ENCODE data around the gene JUND.

Gene JUND

DNA sequence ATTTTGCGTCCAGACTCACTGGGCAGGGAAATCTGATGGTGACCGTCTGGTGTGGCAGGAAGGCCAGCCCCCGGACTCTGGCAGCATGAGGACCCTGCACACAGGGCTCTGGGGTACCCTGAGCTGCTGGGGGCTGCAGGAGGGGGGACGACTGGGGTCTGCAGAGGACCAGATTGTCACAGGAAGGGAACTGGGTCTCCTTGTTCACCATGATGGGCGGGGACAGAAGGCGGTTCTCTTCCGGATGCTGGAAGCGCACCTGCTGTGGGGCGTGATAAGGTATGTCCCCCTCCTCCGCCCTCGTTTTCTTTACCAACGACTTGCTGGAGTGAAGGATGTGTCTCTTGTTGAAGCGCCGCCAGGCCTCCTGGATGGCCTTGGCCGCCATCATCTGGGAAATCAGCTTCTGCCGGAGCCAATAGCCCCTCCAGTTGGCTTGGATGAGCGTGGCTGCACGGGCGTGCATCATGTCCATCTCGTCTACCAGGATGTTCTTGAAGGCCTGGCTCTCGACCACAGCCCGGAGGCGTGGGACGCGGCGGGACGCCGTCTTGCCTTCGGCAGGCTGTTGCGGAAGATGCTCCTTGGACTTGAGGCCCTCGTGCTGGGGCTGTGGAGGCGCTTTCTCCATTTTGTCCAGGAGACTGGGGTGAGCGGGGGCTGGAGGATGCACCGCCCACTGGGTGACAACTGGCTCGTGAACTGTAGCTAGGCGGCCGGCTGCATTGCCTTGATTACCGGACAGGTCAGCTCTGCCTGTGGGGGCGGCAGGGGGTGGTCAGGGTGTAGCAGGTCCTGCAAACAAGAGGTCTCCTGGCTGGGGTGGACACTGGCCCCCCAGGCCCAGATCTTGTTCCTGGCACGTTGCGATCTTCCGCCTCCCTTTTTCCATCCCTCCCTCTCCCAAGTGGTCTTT, 14.4 kb downstream of the JUND start:
- no peak for DNase-seq

DNA sequence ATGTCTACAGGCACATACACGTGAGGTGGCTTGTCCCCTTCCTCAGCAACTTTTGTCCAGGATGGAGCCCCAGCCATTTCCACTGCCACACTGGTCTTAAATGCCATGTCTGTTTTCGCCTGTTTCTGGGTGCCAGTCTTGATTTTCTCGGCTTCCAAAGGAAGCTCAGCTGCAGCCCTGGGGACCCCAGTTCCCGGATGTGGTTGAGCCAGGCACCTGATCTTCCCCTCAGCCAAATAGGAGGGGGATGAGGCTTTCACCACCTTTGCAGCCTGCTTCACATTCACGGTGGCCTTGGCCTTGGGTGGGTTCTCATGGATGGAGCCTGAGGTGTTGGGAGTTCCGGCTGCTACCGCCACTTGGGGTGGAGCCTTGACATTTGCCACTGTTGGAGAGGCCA, 15.8 kb downstream of the JUND start:
- DNase-seq, result no peak

DNA sequence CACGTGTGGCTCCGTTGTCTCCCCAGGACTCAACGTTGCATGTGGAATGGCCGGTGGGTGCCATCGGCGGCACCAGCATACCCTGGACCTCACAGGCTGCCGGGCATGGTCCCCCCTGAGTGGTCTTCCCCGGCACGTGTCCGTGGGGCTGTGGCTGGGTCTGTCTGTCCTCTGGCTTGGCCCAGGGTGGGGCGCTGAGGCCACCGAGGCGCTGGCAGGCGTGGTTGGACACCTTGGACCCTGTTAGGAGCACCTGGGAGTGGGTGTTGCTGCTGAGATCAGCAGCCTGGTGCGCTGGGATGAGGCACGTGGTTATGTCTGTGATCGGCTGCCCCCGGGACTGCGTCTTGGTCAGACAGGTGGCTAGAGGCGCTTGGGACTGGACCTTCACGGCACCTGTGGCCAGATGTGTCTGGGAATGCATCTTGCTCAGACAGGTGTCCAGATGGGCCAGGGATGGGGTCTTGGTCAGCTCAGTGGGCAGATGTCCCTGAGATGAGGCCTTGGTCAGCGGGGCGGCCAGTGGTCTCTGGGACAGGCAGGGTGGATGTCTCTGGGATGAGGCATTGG, 16.4 kb downstream of the JUND start:
- DNase-seq, result no peak

GRCh38 chr19:18264137-18264854, 17.1 kb downstream of the JUND start:
- no peak for DNase-seq

DNA sequence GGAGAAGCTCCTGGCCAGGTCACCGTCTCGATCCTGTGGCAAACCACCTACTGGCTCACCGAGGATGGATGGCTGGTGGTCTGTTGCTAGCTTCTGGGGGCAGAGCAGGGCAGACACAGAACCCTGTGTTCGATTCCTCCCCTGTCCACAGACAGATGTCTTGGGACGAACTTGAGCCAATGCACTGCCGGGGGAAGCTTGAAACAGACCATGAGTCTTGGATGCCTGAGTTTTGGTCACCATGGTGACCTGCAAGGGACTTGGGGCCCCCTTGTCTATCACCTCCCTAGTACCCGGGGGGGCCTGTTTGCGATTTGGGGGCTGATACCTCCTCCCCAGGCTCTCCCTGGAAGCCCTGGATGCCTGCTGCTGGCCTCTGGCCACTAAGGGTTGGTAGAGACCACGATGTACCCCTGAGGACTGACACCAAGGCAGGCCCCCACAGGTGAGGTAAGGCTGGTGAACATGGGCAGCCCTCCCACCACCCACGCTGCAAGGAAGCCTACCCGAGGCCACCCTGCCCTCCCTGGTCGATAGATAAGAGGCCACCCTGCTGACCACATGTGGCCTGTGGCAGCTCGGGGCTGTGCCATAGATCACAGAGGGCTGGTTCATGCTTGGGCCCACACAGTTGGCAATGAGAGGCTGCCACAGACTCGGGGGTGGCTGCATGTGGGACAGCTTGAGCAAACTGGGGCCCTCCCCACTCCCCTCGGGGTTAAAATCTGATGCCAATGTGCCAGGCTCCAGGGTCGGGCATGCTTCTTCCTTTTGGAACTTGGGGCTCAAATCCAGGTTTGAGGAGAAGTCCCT, 17.9 kb downstream of the JUND start:
- DNase-seq, result no peak

DNA sequence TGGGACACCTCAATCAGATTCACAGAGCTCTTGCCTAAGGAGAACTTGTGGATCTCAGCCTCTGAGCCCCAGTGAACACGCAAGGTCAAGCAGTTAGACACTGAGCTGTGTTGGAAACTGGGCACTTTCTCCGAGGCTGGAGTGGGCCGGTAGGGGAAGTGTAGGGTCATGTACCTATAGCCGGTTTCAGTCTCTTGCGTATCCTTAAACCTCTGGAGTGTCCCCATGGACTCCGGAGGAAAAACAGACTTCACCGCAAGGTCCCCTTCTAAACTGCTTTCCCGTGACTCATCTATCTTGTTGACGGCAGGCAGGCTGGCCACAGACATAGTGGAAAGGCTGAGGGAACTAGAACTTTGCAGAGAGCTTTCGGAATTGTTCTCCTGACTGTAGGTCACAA, 18.5 kb downstream of the JUND start:
- no peak for DNase-seq

DNA sequence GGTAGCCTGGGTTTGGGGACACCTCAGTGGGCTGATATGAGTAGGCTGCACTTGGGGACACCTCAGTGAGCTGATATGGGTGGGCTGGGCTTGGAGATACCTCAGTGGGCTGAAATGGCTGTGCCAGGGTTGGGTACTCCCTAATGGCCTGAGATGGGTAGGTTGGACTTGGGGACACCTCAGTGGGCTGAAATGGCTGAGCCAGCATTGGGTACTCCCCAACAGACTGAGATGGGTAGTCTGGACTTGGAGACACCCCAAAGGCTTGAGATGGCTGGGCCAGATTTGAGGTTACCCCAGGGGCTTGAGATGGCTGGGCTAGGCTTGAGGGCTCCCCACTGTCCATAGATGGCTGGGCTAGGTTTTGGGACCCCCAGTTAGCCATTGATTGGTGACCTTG, 19.3 kb downstream of the JUND start:
- no peak for DNase-seq

DNA sequence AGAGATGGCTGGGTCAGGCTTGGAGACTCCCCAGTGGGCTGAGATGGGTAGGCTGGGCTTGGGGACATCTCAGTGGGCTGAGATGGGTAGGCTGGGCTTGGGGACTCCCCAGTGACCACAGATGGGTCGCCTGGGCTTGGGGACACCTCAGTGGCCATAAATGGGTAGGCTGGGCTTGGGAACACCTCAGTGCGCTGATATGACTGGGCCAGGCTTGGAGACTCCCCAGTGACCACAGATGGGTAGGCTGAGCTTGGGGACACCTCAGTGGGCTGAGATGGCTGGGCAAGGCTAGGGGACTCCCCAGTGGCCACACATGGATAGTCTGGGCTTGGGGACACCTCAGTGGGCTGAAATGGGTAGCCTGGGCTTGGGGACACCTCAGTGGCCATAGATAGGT, 19.9 kb downstream of the JUND start:
- no peak for DNase-seq

- DNase-seq, result no peak
Measured at GRCh38 chr19:18259893-18260292, 21.5 kb downstream of the JUND start.

GRCh38 chr19:18257503-18258470, 23.6 kb downstream of the JUND start:
- DNase-seq, result no peak

DNA sequence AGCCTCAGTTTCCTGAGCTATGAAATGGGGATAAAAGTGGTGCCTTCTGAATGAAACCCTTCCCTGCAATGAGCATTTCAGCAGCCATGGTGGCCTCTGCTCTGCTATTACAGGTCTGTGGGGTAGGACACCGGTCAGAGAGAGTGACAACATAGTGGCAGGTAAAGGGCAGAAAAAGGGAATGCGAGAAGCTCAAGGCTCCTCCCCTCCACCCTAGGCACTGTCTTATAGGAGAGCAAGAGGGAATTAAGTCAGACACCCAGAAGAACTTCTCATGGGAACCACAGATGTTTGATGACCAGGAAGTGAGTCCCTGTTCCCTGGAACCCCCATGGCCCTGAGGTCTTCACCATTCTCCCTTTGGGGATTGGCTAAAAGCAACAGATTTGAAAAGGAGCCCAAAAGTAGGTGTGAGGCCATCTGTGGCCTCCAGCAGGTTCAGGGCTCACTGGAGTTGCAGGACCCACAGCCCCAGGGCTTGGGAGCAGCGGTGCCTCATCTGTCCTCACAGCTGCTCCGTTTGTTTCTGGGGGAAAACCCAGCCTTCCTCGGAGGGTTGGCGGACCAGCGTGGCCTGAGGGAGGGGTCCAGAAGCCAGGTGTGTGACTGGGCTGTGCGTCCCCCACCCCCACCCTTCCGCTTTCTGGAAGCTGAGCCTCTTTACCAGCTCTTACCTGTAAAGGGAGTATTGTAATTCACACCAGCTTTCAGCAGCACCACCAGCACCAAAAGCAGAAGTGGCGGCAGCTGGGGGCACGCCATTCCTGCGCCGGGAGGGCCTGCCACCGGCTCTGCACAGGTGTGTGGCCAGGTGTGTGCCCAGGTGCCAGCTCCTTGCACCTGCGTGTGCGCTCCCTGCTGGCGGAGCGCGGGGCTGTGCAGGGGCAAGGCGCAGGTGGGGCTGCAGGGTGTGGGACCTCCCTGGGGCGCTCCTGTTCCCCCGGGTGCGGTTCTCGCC, 26.6 kb downstream of the JUND start:
- DNase-seq, result peak; percentile 84

GRCh38 chr19:18253716-18254115, 27.7 kb downstream of the JUND start:
- no peak for DNase-seq

DNA sequence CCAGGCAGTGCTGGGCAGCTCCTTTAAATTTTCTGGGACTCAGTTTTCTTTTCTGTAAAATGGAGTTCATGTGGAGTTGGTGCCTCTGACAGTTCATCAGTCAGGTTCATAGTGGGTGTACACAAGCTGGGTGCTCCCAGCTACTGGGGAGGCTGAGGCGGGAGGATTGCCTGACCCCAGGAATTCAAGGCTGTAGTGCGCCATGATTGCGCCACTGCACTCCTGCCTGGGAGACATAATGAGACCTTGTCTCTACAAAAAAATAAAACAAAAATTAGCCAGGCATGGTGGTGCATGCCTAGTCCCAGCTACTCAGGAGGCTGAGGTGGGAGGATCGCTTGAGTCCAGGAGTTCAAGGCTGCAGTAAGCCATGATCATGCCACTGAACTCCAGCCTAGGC, 28.3 kb downstream of the JUND start:
- no peak for DNase-seq

GRCh38 chr19:18252370-18252717, 29.1 kb downstream of the JUND start:
- no peak for DNase-seq

- DNase-seq, result peak; percentile 77
Measured at GRCh38 chr19:18251587-18252369, 29.6 kb downstream of the JUND start.

DNA sequence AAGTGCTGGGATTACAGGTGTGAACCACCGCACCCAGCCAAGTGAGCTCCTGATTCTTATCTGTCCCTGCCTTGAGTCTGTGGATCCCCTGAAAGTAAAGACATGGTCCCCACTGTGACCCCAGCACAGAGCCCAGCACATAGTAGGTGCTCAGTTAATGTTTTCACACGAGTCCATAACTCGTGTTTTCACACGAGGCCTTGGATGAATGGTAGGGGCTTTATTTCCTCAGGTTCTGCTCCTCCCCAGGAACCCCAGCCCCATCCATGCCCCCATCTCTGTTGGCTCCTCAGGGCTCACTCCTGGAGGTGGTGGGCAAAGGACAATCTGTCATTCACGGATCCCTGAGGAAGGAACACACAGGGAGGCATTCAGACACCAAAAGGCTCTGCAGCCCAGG, 31.6 kb downstream of the JUND start:
- DNase-seq, result no peak

- DNase-seq, result no peak
Measured at GRCh38 chr19:18245297-18245696, 36.1 kb downstream of the JUND start.

DNA sequence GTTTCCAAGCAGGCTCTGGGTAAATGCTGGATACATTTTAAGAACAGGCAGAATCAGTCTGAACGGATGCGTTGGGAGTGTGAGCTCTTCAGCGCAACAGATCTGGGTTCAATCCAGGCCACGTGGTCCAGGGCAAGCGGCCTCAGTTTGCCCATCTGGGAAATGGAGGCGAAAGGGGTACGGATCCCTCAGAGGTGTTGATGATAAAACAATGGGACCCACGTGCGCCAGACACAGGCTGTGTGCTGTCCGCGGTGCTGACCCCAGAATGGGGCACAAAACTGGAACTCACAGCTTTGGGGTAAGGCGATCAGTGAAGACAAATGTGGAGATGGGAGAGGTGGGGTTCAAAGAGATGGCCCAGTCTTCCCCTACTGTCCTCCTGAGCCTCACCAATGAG, 42.1 kb downstream of the JUND start:
- DNase-seq, result no peak

DNA sequence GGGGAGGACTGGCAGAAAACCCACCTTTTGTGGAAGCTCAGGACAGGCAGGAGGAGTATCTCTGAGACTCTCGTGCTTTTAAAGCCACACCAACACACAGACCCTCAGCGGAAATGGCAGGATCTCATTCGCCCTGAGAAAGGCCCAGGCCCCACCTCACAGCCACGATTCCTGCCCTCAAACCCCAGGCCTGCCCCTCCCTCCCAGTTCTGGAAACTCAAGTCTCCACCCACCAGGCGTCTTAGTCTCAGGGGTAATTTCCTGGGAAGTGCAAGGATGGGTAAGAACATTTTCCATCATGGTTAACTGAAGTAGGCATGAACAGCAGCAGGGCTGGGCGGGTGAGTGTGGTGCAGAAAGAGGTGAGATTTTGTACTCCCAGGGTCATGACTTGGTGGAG, 47.2 kb downstream of the JUND start:
- DNase-seq, result no peak

Measured in NCI-H2171 treated with DMSO at 0.1 percent for 48 hours (cell line).